Endodermal cell (in vitro differentiated cells): Measurements from ENCODE around the gene RSPH6A. TPM values are rescaled to one million over a fixed set of nuclear protein-coding genes. Genes with fewer than 3 reads are reported as not detected.

Source experiments
- DNase-seq: peaks from one replicate; pipeline ENCODE4 v3.0.0-alpha.2; 2017
- H3K27ac ChIP-seq: 2 replicates; pipeline ENCODE4 v1.5.1; 2013; ENCODE audit warnings: mild to moderate bottlenecking, low read depth, low read length, moderate library complexity
- H3K27me3 ChIP-seq: 2 replicates; pipeline ENCODE4 v1.6.1; 2013; ENCODE audit warnings: mild to moderate bottlenecking, low read length, moderate library complexity; ENCODE audit not compliant: insufficient read depth, control insufficient read depth, poor library complexity, severe bottlenecking
- H3K36me3 ChIP-seq: 2 replicates; pipeline ENCODE4 v1.7.0; 2013; ENCODE audit warnings: mild to moderate bottlenecking, low read length, moderate library complexity; ENCODE audit not compliant: control insufficient read depth, insufficient read depth
- H3K4me1 ChIP-seq: one replicate; pipeline ENCODE4 v1.7.0; 2013; ENCODE audit warnings: low read length; ENCODE audit not compliant: control insufficient read depth, insufficient read depth
- H3K4me3 ChIP-seq: 2 replicates; pipeline ENCODE4 v1.5.1; 2013; ENCODE audit warnings: mild to moderate bottlenecking, low read length, moderate library complexity
- H3K9ac ChIP-seq: 2 replicates; pipeline ENCODE4 v1.6.1; 2013; ENCODE audit warnings: mild to moderate bottlenecking, low read length, moderate library complexity; ENCODE audit not compliant: poor library complexity, severe bottlenecking; ENCODE audit errors: extremely low read depth
- H3K9me3 ChIP-seq: 2 replicates; pipeline ENCODE4 v1.6.1; 2013; ENCODE audit warnings: mild to moderate bottlenecking, low read length, moderate library complexity; ENCODE audit not compliant: control insufficient read depth
- H3K27ac Mint-ChIP-seq: 2 replicates; pipeline ENCODE4 v1.8.0; 2020; ENCODE audit warnings: mixed read lengths
- H3K27me3 Mint-ChIP-seq: 2 replicates; pipeline ENCODE4 v1.8.0; 2021; ENCODE audit warnings: mild to moderate bottlenecking, mixed read lengths; ENCODE audit not compliant: insufficient read depth
- H3K36me3 Mint-ChIP-seq: 2 replicates; pipeline ENCODE4 v1.8.0; 2020; ENCODE audit warnings: low read depth, mixed read lengths
- H3K4me1 Mint-ChIP-seq: 2 replicates; pipeline ENCODE4 v1.8.0; 2020; ENCODE audit warnings: mixed read lengths
- H3K4me3 Mint-ChIP-seq: 2 replicates; pipeline ENCODE4 v1.8.0; 2020; ENCODE audit warnings: mild to moderate bottlenecking, moderate library complexity, mixed read lengths
- H3K9me3 Mint-ChIP-seq: 2 replicates; pipeline ENCODE4 v1.8.0; 2020; ENCODE audit warnings: mild to moderate bottlenecking, mixed read lengths
- CTCF ChIP-seq: fragments of 200-600 bp; sonication (generic); conservative IDR thresholded peaks from 2 replicates; pipeline ENCODE4 v1.5.0; 2021; ENCODE audit warnings: antibody characterized with exemption, mild to moderate bottlenecking
- WGBS, 2 experiments: methylation state at CpG; one replicate each; pipeline versions ENCODE4 v1.1.5 to v1.1.7; 2013; ENCODE audit warnings: missing lambda C conversion rate in 2 of 2, mixed read lengths in 1 of 2; ENCODE audit not compliant: insufficient coverage in 1 of 2, insufficient read length in 1 of 2; 5-methylcytosine and 5-hydroxymethylcytosine counted together
- total RNA-seq, 2 donors: library from RNA; stranded (reverse); fragmentation: NEBNext Ultra II Directional in 1 of 2; extraction: Animal tissue kit (Norgen Biotek cat#: 25700) in 1 of 2; gene quantifications; 2 replicates in 1 of 2; 3 replicates in 1 of 2; pipeline ENCODE4 v1.2.1, GENCODE V29; 2021

The RSPH6A gene
- total RNA-seq, 2 donors from 2014 or later, result 0.53 TPM

GRCh38 chr19:45852145-45852750, 37.1 kb upstream of the RSPH6A start:
- Histone ChIP-seq H3K9me3 (no peaks in the 10 kb centered on the region), H3K9ac (no peak overlapping the region), H3K4me1 (no peaks in the 10 kb centered on the region), H3K27ac (no peak overlapping the region), H3K36me3 (peaks cover 70% of the 10 kb centered on the region), H3K27me3 (no peaks in the 10 kb centered on the region), H3K4me3 (no peak overlapping the region)
- no peak overlapping the region for H3K27ac Mint-ChIP-seq
- no peak for DNase-seq
- H3K4me1 Mint-ChIP-seq, result no peaks in the 10 kb centered on the region
- WGBS, 2 experiments, result 91 to 98% methylated on average over 5 to 10 of the region's 10 CpGs
- TF ChIP-seq CTCF, result no peak
- H3K4me3 Mint-ChIP-seq, result no peak overlapping the region
- peaks cover 68% of the 10 kb centered on the region for H3K36me3 Mint-ChIP-seq
- no peaks in the 10 kb centered on the region for H3K27me3 Mint-ChIP-seq
- H3K9me3 Mint-ChIP-seq, result no peaks in the 10 kb centered on the region

GRCh38 chr19:45848922-45849321, 33.8 kb upstream of the RSPH6A start:
- H3K9me3 ChIP-seq, result no peaks in the 10 kb centered on the region
- Mint-ChIP-seq H3K27me3 (no peaks in the 10 kb centered on the region), H3K4me3 (no peak overlapping the region), H3K9me3 (no peaks in the 10 kb centered on the region), H3K4me1 (no peaks in the 10 kb centered on the region), H3K27ac (no peak overlapping the region), H3K36me3 (peaks cover 77% of the 10 kb centered on the region)
- H3K27ac ChIP-seq, result no peak overlapping the region
- peak; percentile 70 for TF ChIP-seq CTCF
- H3K4me3 ChIP-seq, result no peak overlapping the region
- no peaks in the 10 kb centered on the region for H3K27me3 ChIP-seq
- H3K9ac ChIP-seq, result no peak overlapping the region
- H3K36me3 ChIP-seq, result peaks cover 84% of the 10 kb centered on the region
- DNase-seq, result no peak
- 88 to 90% methylated on average over 3 to 4 of the region's 4 CpGs for WGBS, 2 experiments
- no peaks in the 10 kb centered on the region for H3K4me1 ChIP-seq

GRCh38 chr19:45847663-45848062, 32.6 kb upstream of the RSPH6A start:
- Histone ChIP-seq H3K9me3 (no peaks in the 10 kb centered on the region), H3K27ac (no peak overlapping the region), H3K4me3 (no peak overlapping the region), H3K9ac (no peak overlapping the region), H3K36me3 (peaks cover 92% of the 10 kb centered on the region), H3K4me1 (no peaks in the 10 kb centered on the region), H3K27me3 (no peaks in the 10 kb centered on the region)
- H3K4me3 Mint-ChIP-seq, result no peak overlapping the region
- no peaks in the 10 kb centered on the region for H3K27me3 Mint-ChIP-seq
- H3K27ac Mint-ChIP-seq, result no peak overlapping the region
- peaks cover 80% of the 10 kb centered on the region for H3K36me3 Mint-ChIP-seq
- TF ChIP-seq CTCF, result no peak
- peak; percentile 57 for DNase-seq
- WGBS, 2 experiments, result 80 to 91% methylated on average over 11 to 13 of the region's 13 CpGs
- H3K9me3 Mint-ChIP-seq, result no peaks in the 10 kb centered on the region
- no peaks in the 10 kb centered on the region for H3K4me1 Mint-ChIP-seq
